Esophagus (tissue), 2 donors: ENCODE data around the gene ANKRD37. TPM values are rescaled to one million over a fixed set of nuclear protein-coding genes. Genes with fewer than 3 reads are reported as not detected.

ENCODE experiments used
- H3K27ac ChIP-seq, 2 donors: one replicate each; pipeline ENCODE4 v1.5.1; 2013; ENCODE audit warnings: low read depth in 2 of 2, mild to moderate bottlenecking in 2 of 2, inconsistent platforms in 1 of 2, low read length in 1 of 2, moderate library complexity in 1 of 2
- H3K27me3 ChIP-seq, 2 donors: one replicate each; pipeline ENCODE4 v1.6.1; 2013; ENCODE audit warnings: low read length in 2 of 2, control low read depth in 1 of 2, mild to moderate bottlenecking in 1 of 2; ENCODE audit not compliant: insufficient read depth in 2 of 2, control insufficient read depth in 1 of 2
- H3K36me3 ChIP-seq, 2 donors: one replicate each; pipeline ENCODE4 v1.6.1; 2013; ENCODE audit warnings: low read length in 1 of 2; ENCODE audit not compliant: control insufficient read depth in 2 of 2, insufficient read depth in 2 of 2
- H3K4me1 ChIP-seq, 2 donors: one replicate each; pipeline ENCODE4 v1.6.1; 2013; ENCODE audit warnings: low read length in 1 of 2; ENCODE audit not compliant: control insufficient read depth in 2 of 2, insufficient read depth in 2 of 2
- H3K4me3 ChIP-seq, 2 donors: one replicate each; pipeline ENCODE4 v1.5.1; 2013; ENCODE audit warnings: low read length in 2 of 2, mild to moderate bottlenecking in 2 of 2, low read depth in 1 of 2, moderate library complexity in 1 of 2
- H3K9me3 ChIP-seq, 2 donors: one replicate each; pipeline ENCODE4 v1.6.1; 2013; ENCODE audit warnings: mild to moderate bottlenecking in 2 of 2, low read depth in 1 of 2, low read length in 1 of 2, moderate library complexity in 1 of 2; ENCODE audit not compliant: control insufficient read depth in 2 of 2, insufficient read depth in 1 of 2
- WGBS, 2 donors: extraction: QIAGEN DNeasy Blood & Tissue Kit; methylation state at CpG; one replicate each; pipeline ENCODE4 v1.1.7; 2013; 5-methylcytosine and 5-hydroxymethylcytosine counted together
- polyA plus RNA-seq, 2 donors: library from polyadenylated mRNA; stranded (reverse); fragments of 200-250 nt; gene quantifications; one replicate each; pipeline ENCODE4 v1.2.3, GENCODE V29; 2013
- donor health status: healthy with polysubstance abuse.
- donor health status: Bipolar disorder and iron deficiency.

Gene ANKRD37
- polyA plus RNA-seq, 2 donors, result 64.1 to 112 TPM

DNA sequence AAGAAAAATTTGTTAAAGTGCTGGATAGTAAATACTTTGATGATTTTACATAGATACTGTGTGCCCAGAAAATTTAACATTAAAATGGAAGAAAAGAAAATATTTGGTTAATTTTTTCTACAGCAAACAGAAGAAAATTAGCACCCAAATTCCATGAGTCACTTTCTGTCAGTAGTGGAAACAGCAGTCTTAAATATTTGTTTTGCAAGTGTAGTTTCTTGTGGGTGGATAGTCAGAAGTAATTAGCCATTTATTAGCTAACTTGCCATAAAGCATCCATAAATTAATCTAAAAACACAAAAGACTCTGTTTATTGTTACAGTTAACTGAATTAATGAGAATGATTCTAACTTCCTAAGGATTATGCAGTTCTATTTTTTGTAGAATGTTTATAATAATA is 38.8 kb downstream of the ANKRD37 start:
- Histone ChIP-seq H3K27ac (no peak overlapping the region), H3K4me3 (no peak overlapping the region), H3K36me3 (no peaks in the 10 kb centered on the region), H3K9me3 (no peaks in the 10 kb centered on the region), H3K27me3 (no peaks in the 10 kb centered on the region), H3K4me1 (no peaks in the 10 kb centered on the region)

GRCh38 chr4:185437809-185438208 is 41.2 kb downstream of the ANKRD37 start:
- no peaks in the 10 kb centered on the region for H3K4me1 ChIP-seq
- H3K4me3 ChIP-seq, result no peak overlapping the region
- H3K27ac ChIP-seq, result no peak overlapping the region
- no peaks in the 10 kb centered on the region for H3K36me3 ChIP-seq
- H3K9me3 ChIP-seq, result no peaks in the 10 kb centered on the region
- H3K27me3 ChIP-seq, result no peaks in the 10 kb centered on the region

GRCh38 chr4:185441479-185441878 is 44.8 kb downstream of the ANKRD37 start:
- H3K27me3 ChIP-seq, result no peaks in the 10 kb centered on the region
- H3K36me3 ChIP-seq, result no peaks in the 10 kb centered on the region
- no peak overlapping the region for H3K27ac ChIP-seq
- H3K4me3 ChIP-seq, result no peak overlapping the region
- WGBS, 2 donors, result 91 to 93% methylated on average over 2 of the region's 2 CpGs
- no peaks in the 10 kb centered on the region for H3K9me3 ChIP-seq
- no peaks in the 10 kb centered on the region for H3K4me1 ChIP-seq

- Histone ChIP-seq H3K4me1 (no peaks in the 10 kb centered on the region), H3K9me3 (no peaks in the 10 kb centered on the region), H3K36me3 (no peaks in the 10 kb centered on the region), H3K27ac (no peak overlapping the region), H3K27me3 (no peaks in the 10 kb centered on the region), H3K4me3 (no peak overlapping the region)
- 88 to 92% methylated on average over 2 of the region's 2 CpGs for WGBS, 2 donors
Observed at GRCh38 chr4:185445209-185445608, 48.6 kb downstream of the ANKRD37 start.

Other genes starting within 250 kb of the ANKRD37 start
- gene CFAP97, start 192.8 kb upstream of the ANKRD37 start, polyA plus RNA-seq, result 1 to 10 TPM; 2.8 to 6.3 TPM
- gene SNX25, start 187.2 kb upstream of the ANKRD37 start, polyA plus RNA-seq, result 1 to 10 TPM; 3.5 to 4.4 TPM
- gene LRP2BP, start 917 bp upstream of the ANKRD37 start, polyA plus RNA-seq, result under 1 TPM; 0.18 to 0.31 TPM
- gene UFSP2, start 29.1 kb downstream of the ANKRD37 start, polyA plus RNA-seq, result 10 to 100 TPM in 1 of 2 donors, 1 to 10 TPM in 1; 8.3 to 18.1 TPM
- gene CCDC110, start 74.9 kb downstream of the ANKRD37 start, polyA plus RNA-seq, result under 1 TPM; 0.39 to 0.46 TPM
- gene PDLIM3, start 138.7 kb downstream of the ANKRD37 start, polyA plus RNA-seq, result 10 to 100 TPM; 24.2 to 62.8 TPM